ENCODE measurements around the gene TSPAN9.

TSPAN9 gene

GRCh38 chr12:3102771-3103410, 25.7 kb downstream of the TSPAN9 start:
- no peak for DNase-seq

DNA sequence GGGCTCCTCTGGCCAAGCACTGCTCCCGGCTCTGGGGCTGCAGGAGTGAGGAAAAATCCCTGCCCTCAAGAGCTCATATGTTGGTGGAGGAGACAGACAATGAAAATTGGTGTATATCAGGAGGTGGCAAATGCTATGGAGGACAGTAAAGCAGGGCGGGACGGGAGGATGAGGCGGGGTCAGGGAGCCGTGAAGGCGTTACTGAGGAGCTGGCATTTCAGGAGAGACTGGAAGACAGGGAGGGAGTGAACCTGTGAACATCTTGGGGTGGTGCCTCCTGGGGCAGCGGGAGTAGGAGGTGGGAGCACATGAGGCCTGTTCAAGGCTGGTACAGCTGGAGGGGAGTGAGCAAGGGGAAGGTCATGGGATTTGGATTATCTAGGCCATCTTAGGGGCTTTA, 26.6 kb downstream of the TSPAN9 start:
- DNase-seq = no peak

- no peak for DNase-seq
These were observed 28.7 kb downstream of the TSPAN9 start for GRCh38 chr12:3105690-3106479.

GRCh38 chr12:3106579-3106978, 29.4 kb downstream of the TSPAN9 start:
- no peak for DNase-seq

DNA sequence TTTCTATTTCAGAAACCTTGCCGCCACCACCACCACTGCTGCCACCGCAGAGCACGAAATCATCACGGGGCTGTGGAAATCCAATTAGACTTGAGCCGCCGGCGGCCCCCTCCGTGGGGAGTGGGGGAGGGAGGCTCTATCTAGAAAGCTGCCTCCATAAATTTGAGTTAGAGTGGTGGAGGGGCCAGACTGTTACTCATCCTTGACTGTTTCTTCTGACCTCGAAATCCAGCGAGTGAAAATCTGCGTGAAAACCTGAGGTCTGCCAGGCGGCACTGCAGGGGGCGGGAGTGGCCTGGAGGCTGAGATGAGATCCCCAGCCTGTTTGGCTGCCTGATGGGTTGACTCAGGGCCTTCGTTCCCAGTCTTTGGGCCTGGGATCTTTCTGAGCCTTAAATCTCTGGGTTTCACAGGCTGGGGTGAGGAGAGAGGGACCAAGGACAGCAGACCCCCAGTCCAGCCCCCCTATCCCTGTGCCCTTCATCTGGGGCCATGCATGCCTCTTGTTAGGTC, 29.9 kb downstream of the TSPAN9 start:
- DNase-seq = no peak

- no peak for DNase-seq
These were observed 30.8 kb downstream of the TSPAN9 start for GRCh38 chr12:3107954-3108353.

- no peak for DNase-seq
These were observed 33.4 kb downstream of the TSPAN9 start for GRCh38 chr12:3110578-3110977.

- no peak for DNase-seq
These were observed 36.6 kb downstream of the TSPAN9 start for GRCh38 chr12:3113671-3114325.

DNA sequence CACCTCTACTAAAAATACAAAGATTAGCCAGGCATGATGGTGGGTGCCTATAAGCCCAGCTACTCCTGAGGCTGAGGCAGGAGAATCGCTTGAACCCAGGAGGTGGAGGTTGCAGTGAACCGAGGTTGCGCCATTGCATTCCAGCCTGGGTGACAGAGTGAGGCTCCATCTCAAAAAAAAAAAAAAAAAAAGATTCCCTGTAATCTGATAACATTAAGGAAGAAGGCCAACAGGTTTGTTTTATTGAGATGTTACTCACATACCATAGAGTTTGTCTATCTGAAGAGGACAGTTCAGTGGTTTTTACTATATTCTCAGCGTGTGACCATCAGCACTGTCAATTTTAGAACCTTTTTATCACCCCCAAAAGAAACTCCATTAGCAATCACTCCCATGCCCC, 37.5 kb downstream of the TSPAN9 start:
- DNase-seq = no peak

DNA sequence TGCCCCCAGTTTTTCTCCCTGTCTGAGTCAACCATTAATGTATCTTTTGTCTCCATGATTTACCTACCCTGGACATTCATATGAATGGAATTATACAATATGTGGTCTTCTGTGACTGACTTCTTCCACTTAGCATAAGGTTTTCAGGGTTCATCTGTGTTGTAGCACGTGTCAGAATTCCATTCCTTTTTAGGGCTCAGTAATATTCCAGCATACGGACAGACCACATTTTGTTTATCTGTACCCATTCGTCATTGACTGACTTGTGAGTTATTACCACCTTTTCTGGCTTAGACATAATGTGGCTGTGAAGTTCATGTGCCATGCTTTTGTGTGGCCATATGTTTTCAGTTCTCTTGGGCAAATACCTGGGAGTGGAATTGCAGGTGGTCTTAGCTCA, 37.9 kb downstream of the TSPAN9 start:
- DNase-seq = no peak

DNA sequence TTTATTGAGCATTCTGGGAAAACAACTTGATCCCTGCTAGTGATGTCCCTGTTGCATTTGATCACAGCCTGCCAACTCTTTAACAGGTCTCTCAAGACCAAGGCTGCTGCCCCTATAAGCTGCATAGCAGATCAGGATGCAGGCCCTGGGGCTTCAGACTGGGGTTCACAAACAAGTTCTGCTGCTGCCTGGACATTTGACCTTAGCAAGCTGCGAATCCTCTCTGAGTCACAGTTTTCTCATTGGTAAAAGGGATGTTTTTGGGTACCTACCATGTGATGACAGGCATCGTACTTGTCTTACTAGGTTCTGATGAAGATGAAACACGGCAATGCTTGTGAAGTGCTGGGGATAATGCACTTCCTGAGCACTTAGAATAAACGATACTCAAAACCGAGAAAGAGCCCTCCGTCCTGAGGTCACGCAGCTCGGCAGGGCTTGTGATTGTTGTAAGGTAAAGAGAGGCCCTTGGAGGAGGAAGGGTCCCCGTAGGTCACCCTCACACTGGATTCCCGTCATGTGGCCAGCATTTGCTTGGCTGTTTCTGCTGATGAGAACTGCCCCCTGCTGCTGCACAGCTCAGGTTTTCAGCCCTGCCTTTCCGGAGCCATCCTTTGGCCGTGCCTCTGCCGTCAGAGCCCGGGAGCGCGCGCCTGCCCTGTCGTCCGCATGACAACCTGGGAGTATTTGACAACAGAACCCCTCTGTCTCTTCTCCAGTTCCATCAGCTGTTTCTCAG, 39.1 kb downstream of the TSPAN9 start:
- no peak for DNase-seq

GRCh38 chr12:3117144-3117581, 40.0 kb downstream of the TSPAN9 start:
- DNase-seq = no peak

DNA sequence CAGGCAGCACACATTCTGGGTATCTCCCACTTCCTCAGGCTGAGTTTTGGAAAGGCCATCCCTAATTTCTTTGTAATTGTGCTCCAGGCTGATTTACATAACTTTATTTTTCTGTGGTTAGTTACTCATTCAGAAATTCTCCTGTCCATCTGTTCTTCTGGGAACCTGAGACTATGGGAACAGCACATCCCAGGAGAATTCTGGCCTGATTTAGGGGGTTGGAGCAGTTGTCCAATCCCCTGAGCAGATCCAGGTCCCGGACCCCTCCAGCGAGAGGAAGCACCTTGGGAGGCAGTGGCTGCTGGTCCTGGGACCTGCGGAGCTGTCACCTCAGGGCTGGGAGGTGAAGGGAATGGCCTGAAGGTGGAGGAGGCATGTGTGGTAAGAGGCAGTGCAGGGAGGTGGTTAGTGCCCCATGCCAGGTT, 40.4 kb downstream of the TSPAN9 start:
- no peak for DNase-seq

GRCh38 chr12:3119192-3119755, 42.1 kb downstream of the TSPAN9 start:
- DNase-seq = no peak

DNA sequence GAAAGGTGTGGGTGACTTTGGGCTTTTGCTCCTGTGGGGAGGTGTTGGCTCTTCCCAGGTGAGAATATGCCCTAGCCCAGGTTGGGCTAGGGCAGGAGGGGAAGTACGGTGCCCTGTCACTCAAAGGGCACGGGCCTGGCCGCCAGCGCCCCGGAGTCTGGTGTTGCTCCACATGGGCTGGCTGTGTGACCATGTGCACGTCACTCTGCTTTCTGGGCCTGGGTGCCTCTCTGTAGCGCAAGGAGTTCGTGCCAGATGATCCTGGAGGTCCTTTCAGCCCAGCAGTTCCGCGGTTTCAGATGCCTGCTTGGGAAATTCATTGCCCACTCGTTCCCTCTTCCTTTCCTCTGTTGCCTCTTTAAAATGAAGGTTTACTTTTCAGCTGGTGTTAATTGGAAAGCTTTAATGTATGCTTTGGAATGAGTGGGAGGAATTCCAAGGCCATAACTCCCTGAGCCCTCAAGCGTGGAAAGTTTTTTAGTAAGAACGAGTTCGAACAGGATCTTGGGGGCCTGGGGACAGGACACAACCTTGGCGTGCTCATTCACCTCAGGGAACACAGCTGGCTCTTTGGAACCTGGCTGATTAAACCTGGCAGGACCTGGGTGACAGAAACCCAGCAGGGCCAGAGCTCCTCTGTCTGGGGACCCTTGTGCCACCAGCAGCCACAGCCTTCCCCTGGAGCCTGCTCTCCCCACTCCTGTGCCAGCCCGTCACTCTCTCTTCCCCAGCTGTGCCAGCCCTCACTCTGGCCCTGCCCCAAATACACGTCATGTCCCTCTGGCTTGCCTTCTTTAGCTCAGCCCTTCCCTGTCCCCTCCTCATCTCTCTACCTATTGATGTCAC, 42.8 kb downstream of the TSPAN9 start:
- DNase-seq = no peak

DNA sequence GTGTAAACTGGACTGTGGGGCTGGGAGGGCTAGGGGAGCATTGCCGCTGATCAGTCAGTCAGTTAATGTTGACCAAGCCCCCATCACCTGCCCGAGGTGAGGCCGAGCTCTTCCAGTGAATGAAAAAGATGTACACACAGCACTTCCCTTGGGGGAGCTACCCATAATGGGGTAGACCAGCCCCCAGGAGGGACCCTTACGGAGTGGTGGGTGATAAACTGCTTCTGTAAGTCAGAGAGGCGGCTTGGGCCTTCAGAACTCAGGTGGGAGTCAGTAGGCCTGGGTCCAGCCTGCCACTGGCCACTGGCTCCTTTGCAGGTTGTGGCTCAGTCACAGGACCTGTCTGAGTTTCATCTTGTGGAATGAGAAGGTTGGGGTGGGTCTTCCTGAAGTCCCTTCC, 43.5 kb downstream of the TSPAN9 start:
- no peak for DNase-seq

- no peak for DNase-seq
These were observed 45.9 kb downstream of the TSPAN9 start for GRCh38 chr12:3122841-3123678.

DNA sequence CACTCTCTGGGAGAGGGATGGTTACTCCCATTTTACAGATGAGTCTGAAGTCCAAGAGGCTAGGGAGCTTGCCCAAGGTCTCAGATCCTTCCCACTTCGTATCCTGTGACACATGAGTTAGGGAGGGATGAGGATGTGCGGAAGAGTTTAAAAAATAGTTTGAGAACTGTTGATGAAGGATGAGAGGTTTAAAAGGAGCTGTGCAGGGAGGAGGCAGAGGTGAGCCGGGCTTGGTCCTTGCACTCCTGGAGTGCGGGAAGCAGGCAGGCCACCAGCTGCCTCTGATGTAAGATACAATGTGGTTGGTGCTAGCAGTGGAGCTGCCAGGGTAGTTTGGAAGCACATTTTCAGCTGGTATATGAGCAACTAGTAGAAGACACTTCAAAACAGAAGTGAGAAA, 46.5 kb downstream of the TSPAN9 start:
- DNase-seq = no peak

GRCh38 chr12:3124917-3125316, 47.7 kb downstream of the TSPAN9 start:
- no peak for DNase-seq

DNA sequence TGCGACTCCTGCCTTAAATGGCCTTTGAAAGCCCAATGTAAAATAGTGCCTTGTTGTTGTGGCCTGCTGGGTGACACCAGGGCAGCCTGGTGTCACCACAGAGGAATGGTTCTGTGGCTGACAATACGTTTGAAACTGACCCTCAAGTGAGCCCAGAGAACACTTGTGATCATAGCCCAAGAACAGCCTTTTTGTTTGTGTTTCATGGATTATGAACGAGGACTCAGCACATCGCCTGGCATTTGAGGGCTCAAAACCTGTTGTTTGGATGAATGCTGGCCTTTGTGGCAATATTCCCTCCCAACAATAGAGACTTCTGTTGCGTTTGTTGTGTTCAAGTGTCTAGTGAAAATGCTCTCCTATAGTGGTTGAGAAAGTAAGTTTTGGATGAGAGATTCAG, 48.5 kb downstream of the TSPAN9 start:
- DNase-seq = no peak

- no peak for DNase-seq
These were observed 50.7 kb downstream of the TSPAN9 start for GRCh38 chr12:3127832-3128231.

Data from GDM1 (cell line).